Aorta (tissue), 5 donors: ENCODE measurements around the gene SLC25A48. TPM values are rescaled to one million over a fixed set of nuclear protein-coding genes. Genes with fewer than 3 reads are reported as not detected.

ENCODE experiments used
- ATAC-seq: fragments of 200-7000 bp; cut with Tn5 transposase; one replicate; pipeline ENCODE4 v1.9.1; 2022; ENCODE audit warnings: moderate library complexity; ENCODE audit not compliant: low FRiP score
- DNase-seq, 2 donors: peaks; one replicate each; pipeline ENCODE4 v3.0.0-alpha.2; 2020
- H3K27ac ChIP-seq, 2 donors: one replicate each; pipeline ENCODE4 v1.5.1; 2013; ENCODE audit warnings: low read length in 2 of 2, mild to moderate bottlenecking in 2 of 2, moderate library complexity in 2 of 2, control low read depth in 1 of 2, inconsistent platforms in 1 of 2, low read depth in 1 of 2
- H3K27me3 ChIP-seq, 2 donors: one replicate each; pipeline ENCODE4 v1.6.1; 2013; ENCODE audit warnings: control low read depth in 1 of 2, low read length in 1 of 2, mild to moderate bottlenecking in 1 of 2, moderate library complexity in 1 of 2; ENCODE audit not compliant: insufficient read depth in 2 of 2, control insufficient read depth in 1 of 2
- H3K36me3 ChIP-seq, 2 donors: one replicate each; pipeline ENCODE4 v1.6.1; 2013; ENCODE audit warnings: control low read depth in 1 of 2, low read length in 1 of 2, mild to moderate bottlenecking in 1 of 2; ENCODE audit not compliant: insufficient read depth in 2 of 2, control insufficient read depth in 1 of 2
- H3K4me1 ChIP-seq, 2 donors: one replicate each; pipeline ENCODE4 v1.6.1; 2013; ENCODE audit warnings: low read length in 2 of 2, control low read depth in 1 of 2, mild to moderate bottlenecking in 1 of 2, moderate library complexity in 1 of 2; ENCODE audit not compliant: insufficient read depth in 2 of 2, control insufficient read depth in 1 of 2
- H3K4me3 ChIP-seq, 2 donors: one replicate each; pipeline ENCODE4 v1.5.1; 2013; ENCODE audit warnings: low read length in 2 of 2, control low read depth in 1 of 2, mild to moderate bottlenecking in 1 of 2
- H3K9me3 ChIP-seq: one replicate; pipeline ENCODE4 v1.6.1; 2013; ENCODE audit warnings: mild to moderate bottlenecking, low read length; ENCODE audit not compliant: control insufficient read depth
- WGBS, 2 donors: extraction: QIAGEN DNeasy Blood & Tissue Kit; methylation state at CpG; one replicate each; pipeline ENCODE4 v1.1.7; 2013; 5-methylcytosine and 5-hydroxymethylcytosine counted together
- intact Hi-C, 2 donors: fragments of 100-400 bp; cut with DNase I; formaldehyde crosslinking; loops; one replicate each; pipeline versions ENCODE4 v1.14.2 to v1.15.0; 2022
- microRNA-seq, 2 donors: library from miRNA; unstranded; fragments of <30 nt; microRNA quantifications; one replicate each; pipeline ENCODE4 v1.2.0, GENCODE V29; 2020
- polyA plus RNA-seq, 2 donors: library from polyadenylated mRNA; stranded (reverse); fragments of 200-250 nt; gene quantifications; one replicate each; pipeline ENCODE4 v1.2.3, GENCODE V29; 2013
- total RNA-seq, 2 donors: library from RNA; stranded (reverse); fragmentation: NEBNext Ultra II Directional; extraction: Animal tissue kit (Norgen Biotek cat#: 25700); gene quantifications; one replicate each; pipeline ENCODE4 v1.2.1, GENCODE V29; 2021
- donor health status: healthy with polysubstance abuse.
- donor health status: Bipolar disorder and iron deficiency.
- donor health status: DM: no; HTN: no; CAD: no.
- donor health status: DM: no; HTN: no; CAD: no.
- donor health status: DM: yes; HTN: yes; CAD: no.

The SLC25A48 gene
- total and polyA plus RNA-seq, 4 donors, result 0.42 to 1.1 TPM; not detected in 2

GRCh38 chr5:135930029-135930948 lies 95.8 kb downstream of the SLC25A48 start:
- Histone ChIP-seq H3K4me3 (no peak overlapping the region), H3K27me3 (peaks cover 0 to 2% of the 10 kb centered on the region in 2 donors), H3K27ac (no peak overlapping the region), H3K36me3 (no peaks in the 10 kb centered on the region), H3K9me3 (no peaks in the 10 kb centered on the region), H3K4me1 (no peaks in the 10 kb centered on the region)
- DNase-seq (peak in 1 of 2 donors; percentile 75), ATAC-seq (no peak)
- WGBS, 2 donors, result 3% methylated on average over 68 to 99 of the region's 99 CpGs
- intact Hi-C loops, result no loop called here

- H3K9me3 ChIP-seq, result no peaks in the 10 kb centered on the region
- DNase-seq, result no peak
- WGBS, 2 donors, result 24 to 33% methylated on average over 18 of the region's 18 CpGs
- intact Hi-C loops, result no loop called here
- H3K36me3 ChIP-seq, result no peaks in the 10 kb centered on the region
- no peak for ATAC-seq
- no peak overlapping the region for H3K4me3 ChIP-seq
- H3K27me3 ChIP-seq, result no peaks in the 10 kb centered on the region
- no peaks in the 10 kb centered on the region for H3K4me1 ChIP-seq
- no peak overlapping the region for H3K27ac ChIP-seq
Measured at GRCh38 chr5:135930949-135931295, 96.5 kb downstream of the SLC25A48 start.

DNA sequence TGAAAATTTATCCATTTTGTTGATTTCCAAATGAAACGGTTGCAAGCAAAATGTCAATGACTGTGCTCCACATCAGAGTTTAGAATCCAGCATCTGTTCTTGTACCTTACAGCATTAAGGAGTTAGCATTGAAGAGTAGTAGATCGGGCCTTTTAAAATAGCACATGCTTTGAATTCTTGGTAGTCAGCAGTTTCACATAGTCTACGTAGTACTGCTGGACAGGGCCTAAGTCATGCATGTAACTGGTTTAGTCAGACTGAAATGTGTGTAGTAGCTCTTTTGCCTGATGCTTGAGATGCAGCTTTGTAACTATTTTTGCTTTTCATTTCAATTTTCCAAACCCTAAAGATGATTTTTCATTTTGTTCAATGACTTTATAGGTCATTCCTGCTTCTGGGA lies 100.5 kb downstream of the SLC25A48 start:
- H3K36me3 ChIP-seq, result no peaks in the 10 kb centered on the region
- H3K4me3 ChIP-seq, result no peak overlapping the region
- no peak for ATAC-seq
- H3K4me1 ChIP-seq, result no peaks in the 10 kb centered on the region
- H3K9me3 ChIP-seq, result no peaks in the 10 kb centered on the region
- intact Hi-C loops, result no loop called here
- no peak for DNase-seq
- no peaks in the 10 kb centered on the region for H3K27me3 ChIP-seq
- H3K27ac ChIP-seq, result no peak overlapping the region
- WGBS, 2 donors, result 22 to 23% methylated on average over 3 of the region's 3 CpGs

DNA sequence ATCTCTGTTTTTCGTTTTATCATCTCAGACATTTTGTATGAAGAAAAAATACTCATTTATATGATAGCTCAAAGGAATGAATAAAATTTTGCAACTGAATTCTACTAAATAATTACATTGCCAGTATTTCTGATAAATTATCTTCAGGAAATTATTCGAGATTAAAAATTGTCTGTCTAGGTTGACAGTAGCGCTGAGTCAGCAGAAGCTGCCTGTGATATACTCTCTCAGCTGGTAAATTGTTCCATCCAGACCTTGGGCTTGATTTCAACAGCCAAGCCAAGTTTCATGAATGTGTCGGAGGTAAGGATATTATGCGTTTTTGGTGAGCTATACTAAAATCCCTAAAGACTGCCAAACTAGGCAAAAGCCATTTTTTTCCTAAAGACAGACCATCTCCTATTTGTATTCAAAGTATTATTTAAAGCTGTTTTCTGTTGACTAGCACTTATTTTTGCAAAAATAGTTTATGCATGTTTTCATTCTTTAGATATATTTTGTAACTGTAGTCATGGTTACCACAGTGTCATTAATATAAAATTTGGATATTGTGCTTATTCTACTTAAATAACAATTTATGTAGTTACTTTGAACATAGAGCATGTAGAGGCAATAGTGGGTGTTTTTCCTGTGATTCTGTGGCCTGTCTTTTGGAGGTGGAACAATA lies 102.9 kb downstream of the SLC25A48 start:
- intact Hi-C loops, result no loop called here
- DNase-seq (no peak), ATAC-seq (no peak)
- no peaks in the 10 kb centered on the region for H3K36me3 ChIP-seq
- no peak overlapping the region for H3K27ac ChIP-seq
- H3K9me3 ChIP-seq, result no peaks in the 10 kb centered on the region
- no peaks in the 10 kb centered on the region for H3K27me3 ChIP-seq
- WGBS, 2 donors, result 90% methylated on average over 5 of the region's 5 CpGs
- no peaks in the 10 kb centered on the region for H3K4me1 ChIP-seq
- H3K4me3 ChIP-seq, result no peak overlapping the region

Small RNA genes within 50 kb of the gene (microRNA-seq; reads per million reads assigned to microRNA genes)
- gene MIR5692C1, result 0 reads per million in 2 donors

Other genes with a start within 250 kb of the SLC25A48 start
- not detected for gene IL9, start 61.2 kb downstream of the SLC25A48 start, total RNA-seq
- not detected for gene IL9, start 61.2 kb downstream of the SLC25A48 start, polyA plus RNA-seq
- not detected for gene LECT2, start 120.3 kb downstream of the SLC25A48 start, total RNA-seq
- gene LECT2, start 120.3 kb downstream of the SLC25A48 start, polyA plus RNA-seq, result not detected
- 100 to 1,000 TPM; 322 to 335 TPM for gene TGFBI, start 194.3 kb downstream of the SLC25A48 start, total RNA-seq
- 10 to 100 TPM; 83.3 to 92.4 TPM for gene TGFBI, start 194.3 kb downstream of the SLC25A48 start, polyA plus RNA-seq